GM19023 (cell line): ENCODE data around the gene GDPGP1.

Experiments
- ATAC-seq: cut with Tn5 transposase; IDR thresholded peaks from one replicate; pipeline ENCODE4 v1.9.1; 2021; ENCODE audit warnings: mild to moderate bottlenecking, moderate library complexity; ENCODE audit not compliant: unreplicated experiment

GDPGP1 gene

DNA sequence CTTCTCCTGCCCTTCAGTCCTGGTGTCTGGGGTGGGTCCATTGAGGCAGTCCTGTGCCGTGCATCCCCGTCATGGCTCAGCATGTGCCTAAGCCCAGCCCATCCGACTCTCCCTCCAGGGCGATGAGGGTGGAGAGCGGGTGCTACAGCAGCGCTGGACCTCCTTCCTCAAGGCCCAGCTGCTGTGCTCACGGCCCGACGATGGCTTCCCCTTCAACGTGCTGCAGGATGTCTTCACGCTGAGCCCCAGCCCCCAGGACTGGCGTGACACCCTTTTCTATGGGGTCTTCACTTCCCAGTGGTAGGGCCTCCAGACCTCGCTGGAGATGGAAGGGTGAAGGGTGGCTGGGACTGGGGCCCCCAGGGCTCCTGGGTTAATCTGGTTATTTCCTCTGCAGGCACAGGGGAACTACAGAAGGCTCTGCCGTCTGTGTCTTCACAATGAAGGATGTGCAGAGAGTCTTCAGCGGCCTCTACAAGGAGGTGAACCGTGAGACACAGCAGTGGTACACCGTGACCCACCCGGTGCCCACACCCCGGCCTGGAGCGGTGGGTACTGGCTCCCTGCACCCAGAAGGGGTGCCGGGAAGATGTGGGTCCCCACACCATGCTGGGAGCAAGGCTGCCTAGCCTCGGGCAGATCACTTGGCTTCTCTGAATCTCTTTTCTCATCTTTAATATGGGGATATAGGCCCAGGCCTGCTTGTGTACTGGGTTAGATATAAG, 10.4 kb upstream of the GDPGP1 start:
- no peak for ATAC-seq

DNA sequence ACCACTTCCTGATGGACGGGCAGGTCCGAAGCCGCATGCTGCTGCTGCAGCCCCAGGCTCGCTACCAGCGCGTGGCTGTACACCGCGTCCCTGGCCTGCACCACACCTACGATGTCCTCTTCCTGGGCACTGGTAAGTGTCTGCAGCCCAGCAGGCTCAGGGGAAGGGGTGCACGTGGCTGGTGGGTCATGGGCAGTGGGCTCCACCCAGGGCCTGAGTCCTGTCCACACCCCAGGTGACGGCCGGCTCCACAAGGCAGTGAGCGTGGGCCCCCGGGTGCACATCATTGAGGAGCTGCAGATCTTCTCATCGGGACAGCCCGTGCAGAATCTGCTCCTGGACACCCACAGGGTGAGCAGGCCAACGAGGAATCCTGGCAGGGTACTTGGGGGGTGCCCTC, 9.0 kb upstream of the GDPGP1 start:
- no peak for ATAC-seq

DNA sequence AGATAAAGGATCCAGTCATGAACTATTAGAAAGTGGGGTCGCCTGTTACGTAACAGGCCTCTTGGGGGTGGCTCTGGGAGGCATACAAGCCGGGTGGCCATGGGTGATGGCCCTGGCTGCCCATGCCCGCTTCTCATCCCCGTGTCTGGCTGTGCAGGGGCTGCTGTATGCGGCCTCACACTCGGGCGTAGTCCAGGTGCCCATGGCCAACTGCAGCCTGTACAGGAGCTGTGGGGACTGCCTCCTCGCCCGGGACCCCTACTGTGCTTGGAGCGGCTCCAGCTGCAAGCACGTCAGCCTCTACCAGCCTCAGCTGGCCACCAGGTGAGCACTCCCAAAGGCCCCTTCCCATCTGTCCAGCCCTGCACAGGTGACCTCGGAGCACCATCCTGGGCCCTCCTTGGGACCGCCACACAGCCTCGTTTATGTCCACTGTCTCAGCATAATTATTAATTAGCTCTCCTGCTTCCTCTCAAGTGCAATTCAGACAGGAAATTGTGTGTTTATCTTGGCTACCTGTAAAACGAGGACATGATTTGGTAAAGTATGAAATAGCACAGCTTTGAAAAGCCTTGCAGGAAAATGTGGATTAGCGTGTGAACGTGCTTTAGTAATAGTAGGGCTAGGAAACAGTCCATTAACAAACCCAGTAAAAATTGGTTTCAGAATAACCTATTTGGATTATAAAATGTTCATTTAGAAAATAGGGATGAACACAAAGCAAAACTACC, 8.3 kb upstream of the GDPGP1 start:
- no peak for ATAC-seq

DNA sequence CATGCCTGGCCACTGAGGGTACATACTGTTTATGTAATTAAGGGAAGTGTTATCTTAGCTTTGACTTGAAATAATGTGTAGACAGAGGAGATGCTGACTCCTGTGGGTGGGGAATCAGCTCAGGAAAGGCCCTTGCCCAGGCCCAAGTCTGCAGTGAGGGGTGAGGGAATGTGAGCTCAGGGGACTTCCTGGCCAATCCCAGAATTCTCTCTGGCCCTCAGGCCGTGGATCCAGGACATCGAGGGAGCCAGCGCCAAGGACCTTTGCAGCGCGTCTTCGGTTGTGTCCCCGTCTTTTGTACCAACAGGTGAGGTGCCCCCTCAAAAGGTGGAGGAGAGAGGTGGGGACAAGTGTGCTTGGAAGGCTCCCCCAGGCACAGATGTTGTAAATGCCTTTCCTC, 6.7 kb upstream of the GDPGP1 start:
- no peak for ATAC-seq

GRCh38 chr15:90227816-90228772, 5.9 kb upstream of the GDPGP1 start:
- ATAC-seq, result no peak

DNA sequence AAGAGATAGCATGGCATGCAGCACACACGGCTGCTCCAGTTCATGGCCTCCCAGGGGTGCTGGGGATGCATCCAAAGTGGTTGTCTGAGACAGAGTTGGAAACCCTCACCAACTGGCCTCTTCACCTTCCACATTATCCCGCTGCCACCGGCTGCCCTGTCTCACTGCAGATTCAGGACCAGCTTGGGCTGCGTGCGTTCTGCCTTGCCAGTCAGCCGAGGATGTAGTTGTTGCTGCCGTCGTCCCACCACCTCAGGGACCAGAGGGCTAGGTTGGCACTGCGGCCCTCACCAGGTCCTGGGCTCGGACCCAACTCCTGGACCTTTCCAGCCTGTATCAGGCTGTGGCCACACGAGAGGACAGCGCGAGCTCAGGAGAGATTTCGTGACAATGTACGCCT, 5.0 kb upstream of the GDPGP1 start:
- ATAC-seq, result no peak

DNA sequence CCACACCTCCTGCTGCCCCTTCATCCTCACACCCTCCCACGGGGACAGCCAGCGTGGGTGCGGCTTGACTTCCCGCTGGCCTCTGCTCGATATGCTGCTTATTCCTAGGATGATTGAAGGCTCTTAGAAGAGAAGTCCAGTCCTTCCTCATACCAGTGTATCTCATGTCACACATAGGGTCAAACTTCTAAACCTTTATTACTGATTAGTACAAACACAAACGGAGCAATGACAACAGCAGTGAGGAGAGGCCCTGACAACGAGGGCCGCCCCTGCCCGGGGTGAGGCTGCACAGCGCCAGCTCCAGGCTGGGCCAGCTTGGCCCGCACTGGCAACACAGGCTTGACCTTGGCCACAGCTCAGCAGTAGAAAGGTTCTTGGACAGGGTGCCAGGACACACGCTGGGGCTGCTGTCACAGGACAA, 3.9 kb upstream of the GDPGP1 start:
- ATAC-seq, result no peak

GRCh38 chr15:90230610-90231009, 3.4 kb upstream of the GDPGP1 start:
- no peak for ATAC-seq

GRCh38 chr15:90231028-90232017, 2.7 kb upstream of the GDPGP1 start:
- no peak for ATAC-seq

DNA sequence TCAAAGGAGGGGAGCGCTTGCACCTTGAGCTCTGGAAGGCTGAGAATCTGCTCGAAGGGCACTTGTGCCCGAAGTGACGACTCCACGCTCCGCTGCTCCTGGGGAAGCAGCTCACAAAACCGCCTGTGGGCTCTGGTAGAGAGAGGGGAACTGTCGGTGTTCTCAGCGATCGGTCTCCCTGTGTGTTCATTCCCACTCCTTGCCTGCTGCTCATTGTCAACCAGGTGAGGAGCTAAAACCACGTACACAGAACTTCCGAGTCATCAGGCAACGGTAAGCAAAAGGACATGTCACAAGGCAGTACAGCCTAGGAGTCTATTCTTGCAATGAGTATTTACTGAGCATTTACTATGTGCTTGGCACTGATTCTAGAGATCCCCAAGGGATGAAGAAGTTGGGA, 1.8 kb upstream of the GDPGP1 start:
- no peak for ATAC-seq

GRCh38 chr15:90232941-90233386, 1.0 kb upstream of the GDPGP1 start:
- no peak for ATAC-seq

DNA sequence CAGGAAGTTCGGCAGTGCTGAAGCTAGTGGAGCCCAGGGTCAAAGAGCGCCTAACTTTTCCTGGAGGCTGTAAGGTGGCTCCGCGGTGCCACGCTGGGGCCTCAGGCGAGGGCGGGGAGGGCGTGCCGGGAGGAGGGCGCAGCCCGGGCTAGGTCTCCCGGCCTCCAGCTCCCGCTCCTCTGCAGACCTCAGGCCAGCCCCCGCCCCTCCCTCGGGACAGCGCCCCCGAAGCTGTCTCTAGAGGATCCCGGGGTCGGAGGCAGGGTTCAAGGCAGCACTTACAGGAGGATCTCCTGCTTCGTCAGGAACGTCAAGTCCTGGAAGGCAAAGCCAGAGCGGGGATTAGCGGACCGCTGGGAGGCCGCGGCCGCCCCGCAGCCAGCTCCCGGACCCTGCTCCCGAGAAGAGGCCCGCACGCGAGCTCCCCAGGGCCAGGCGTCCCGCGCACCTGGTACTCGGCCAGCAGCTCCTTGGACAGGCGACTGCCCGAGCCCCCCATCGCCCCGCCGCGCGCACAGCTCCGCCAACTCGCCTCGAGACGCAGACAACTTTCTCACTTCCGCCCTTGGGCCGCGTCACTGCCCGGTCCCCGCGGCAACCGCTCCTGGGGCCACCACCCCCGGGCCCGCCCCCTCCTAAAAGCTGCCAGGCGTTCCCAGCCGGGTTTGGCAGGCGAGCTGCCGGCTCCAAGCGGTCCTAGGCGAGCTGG, 468 bp upstream of the GDPGP1 start, which contains the start of gene CIB1:
TSS of gene CIB1 (minus strand) at position 555 of the 709 bp plus-strand sequence. CDS start at position 499, 56 bp downstream.
- ATAC-seq, result peak; percentile 88

DNA sequence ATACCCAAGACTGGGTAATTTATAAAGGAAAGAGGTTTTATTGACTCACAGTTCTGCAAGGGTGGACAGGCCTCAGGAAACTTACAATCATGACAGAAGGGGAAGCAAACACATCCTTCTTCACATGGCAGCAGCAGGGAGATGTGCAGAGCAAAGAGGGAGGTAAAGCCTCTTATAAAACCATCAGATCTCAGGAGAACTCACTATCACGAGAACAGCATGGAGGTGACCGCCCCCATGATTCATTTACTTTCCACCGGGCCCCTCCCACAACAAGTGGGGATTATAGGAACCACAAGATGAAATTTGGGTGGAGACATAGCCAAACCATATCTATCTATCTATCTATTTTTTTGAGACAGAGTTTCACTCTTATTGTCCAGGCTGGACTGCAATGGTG, 5.4 kb downstream of the GDPGP1 start:
- no peak for ATAC-seq

DNA sequence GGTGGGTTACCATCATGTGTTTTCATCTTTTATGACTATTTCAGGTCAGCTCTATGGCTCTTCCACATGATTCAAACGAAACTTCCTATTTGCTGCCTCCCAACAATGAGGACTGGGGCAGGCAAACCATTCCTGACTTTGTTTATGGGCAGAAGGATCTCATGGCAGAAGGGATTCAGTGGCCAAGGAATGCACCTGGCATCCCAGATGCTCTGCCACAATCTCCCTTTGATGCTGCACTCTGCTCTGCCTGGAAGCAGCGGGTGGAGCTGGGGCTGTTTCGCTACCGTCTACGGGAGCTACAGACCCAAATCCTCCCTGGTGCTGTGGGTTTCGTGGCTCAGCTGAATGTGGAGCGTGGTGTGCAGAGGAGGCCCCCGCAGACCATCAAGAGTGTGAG, 6.8 kb downstream of the GDPGP1 start:
- ATAC-seq, result no peak

DNA sequence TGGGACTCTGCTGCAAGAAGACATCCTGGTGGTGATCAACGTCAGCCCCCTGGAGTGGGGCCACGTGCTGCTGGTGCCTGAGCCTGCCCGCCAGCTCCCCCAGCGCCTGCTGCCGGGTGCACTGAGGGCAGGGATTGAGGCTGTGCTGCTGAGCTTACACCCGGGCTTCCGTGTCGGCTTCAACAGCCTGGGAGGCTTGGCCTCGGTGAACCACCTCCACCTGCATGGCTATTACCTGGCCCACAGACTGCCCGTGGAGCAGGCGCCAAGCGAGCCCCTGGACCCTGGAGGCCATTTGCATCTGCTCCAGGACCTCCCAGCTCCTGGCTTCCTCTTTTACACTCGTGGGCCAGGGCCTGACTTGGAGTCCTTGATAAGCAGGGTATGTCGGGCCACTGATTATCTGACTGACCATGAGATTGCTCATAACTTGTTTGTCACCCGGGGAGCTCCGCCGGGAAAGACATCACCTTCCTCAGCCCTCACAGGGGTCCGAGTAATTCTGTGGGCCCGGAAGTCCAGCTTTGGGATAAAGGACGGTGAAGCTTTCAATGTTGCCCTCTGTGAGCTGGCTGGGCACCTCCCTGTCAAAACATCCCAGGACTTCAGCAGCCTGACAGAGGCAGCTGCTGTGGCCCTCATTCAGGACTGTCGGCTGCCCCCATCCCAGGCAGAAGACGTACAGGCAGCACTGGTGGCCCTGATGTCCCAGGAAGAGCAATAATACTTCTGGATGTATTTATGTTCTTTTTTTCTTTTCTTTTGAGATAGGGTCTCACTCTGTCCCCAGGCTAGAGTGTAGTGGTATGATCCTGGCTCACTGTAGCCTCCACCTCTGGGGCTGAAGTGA, 7.6 kb downstream of the GDPGP1 start:
- ATAC-seq, result no peak

- no peak for ATAC-seq
These were observed 10.1 kb downstream of the GDPGP1 start for GRCh38 chr15:90243943-90244639.

DNA sequence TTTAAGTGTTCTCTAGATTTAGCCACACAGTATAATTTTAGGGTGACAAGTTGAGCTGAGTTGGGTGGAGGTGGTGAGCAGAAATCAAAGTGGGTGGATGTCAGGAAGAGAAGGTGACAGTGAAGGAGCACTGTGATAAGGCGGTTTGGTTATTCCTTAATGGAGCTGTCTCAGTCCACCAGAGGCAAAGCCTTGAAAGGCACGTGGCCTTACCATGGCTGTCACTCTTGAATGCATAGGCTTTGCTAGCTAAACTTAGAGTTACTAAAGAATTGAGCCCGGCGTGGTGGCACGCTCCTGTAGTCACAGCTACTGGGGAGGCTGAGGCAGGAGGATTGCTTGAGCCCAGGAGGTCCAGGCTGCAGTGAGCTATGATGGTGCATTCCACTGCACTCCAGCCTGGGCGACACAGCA, 14.8 kb downstream of the GDPGP1 start:
- no peak for ATAC-seq
